HG03442 (cell line): ENCODE results near the gene SYNGR3.

Experiments
- ATAC-seq: cut with Tn5 transposase; IDR thresholded peaks from one replicate; pipeline ENCODE4 v1.9.1; 2021; ENCODE audit warnings: mild to moderate bottlenecking, moderate library complexity; ENCODE audit not compliant: unreplicated experiment

The SYNGR3 gene

DNA sequence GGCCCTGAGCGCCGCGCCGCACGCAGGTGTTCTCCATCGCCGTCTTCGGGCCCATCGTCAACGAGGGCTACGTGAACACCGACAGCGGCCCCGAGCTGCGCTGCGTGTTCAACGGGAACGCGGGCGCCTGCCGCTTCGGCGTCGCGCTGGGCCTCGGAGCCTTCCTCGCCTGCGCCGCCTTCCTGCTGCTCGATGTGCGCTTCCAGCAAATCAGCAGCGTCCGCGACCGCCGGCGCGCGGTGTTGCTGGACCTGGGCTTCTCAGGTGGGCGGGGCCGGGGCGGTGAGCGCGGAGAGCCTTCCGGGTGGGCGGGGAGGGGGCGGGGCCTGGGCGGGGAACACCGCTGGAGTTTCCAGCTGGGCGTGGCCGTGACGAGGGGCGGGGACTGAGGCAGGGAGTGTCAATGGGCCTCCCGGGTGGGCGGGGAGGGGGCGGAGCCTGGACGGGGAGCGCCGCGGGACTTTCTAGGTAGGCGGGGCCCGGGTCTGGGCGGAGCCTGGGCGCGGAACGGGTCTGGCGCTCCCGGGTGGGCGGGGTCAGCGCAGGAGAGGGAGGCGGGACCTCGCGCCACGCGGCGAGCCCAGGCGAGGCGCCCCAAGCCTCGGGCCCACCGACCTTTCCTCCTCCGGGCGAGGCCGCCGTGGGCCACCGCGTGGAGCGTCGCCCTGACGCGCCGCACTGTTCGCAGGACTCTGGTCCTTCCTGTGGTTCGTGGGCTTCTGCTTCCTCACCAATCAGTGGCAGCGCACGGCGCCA lies 2.4 kb downstream of the SYNGR3 start:
- peak; percentile 43 for ATAC-seq

DNA sequence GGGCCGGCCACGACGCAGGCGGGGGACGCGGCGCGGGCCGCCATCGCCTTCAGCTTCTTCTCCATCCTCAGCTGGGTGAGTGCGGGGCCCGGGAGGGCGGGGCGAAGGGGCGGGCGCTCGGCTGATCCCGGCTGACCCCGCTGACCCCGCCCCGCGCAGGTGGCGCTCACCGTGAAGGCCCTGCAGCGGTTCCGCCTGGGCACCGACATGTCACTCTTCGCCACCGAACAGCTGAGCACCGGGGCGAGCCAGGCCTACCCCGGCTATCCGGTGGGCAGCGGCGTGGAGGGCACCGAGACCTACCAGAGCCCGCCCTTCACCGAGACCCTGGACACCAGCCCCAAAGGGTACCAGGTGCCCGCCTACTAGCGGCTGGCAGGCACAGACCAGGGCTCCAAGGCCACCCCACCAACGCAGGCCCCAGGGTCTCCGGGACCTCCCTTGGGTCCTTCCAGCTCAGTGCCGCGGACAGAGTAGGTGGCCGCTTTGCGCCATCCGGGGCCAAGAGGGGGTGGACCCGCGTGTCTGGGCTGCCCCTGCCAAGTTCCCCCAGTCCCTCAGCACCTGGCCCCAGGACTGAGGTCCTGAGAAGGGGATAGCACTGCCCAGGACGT lies 3.0 kb downstream of the SYNGR3 start:
- no peak for ATAC-seq

DNA sequence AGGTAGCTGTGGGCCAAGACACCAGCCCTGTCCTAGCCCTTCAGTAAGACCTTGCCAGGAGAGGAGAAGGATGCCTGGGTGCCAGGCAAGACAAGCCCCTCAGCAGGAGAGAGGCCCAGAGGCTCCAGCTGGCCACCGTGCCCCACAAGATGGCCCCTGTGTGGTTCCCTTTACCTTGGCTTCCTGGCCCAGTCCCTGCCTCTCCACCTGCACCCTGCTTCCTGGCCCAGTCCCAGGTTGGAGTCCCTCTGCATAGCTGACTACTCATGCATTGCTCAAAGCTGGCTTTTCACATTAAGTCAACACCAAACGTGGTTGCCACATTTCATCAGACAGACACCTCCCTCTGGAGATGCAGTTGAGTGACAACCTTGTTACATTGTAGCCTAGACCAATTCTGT lies 4.0 kb downstream of the SYNGR3 start:
- no peak for ATAC-seq

DNA sequence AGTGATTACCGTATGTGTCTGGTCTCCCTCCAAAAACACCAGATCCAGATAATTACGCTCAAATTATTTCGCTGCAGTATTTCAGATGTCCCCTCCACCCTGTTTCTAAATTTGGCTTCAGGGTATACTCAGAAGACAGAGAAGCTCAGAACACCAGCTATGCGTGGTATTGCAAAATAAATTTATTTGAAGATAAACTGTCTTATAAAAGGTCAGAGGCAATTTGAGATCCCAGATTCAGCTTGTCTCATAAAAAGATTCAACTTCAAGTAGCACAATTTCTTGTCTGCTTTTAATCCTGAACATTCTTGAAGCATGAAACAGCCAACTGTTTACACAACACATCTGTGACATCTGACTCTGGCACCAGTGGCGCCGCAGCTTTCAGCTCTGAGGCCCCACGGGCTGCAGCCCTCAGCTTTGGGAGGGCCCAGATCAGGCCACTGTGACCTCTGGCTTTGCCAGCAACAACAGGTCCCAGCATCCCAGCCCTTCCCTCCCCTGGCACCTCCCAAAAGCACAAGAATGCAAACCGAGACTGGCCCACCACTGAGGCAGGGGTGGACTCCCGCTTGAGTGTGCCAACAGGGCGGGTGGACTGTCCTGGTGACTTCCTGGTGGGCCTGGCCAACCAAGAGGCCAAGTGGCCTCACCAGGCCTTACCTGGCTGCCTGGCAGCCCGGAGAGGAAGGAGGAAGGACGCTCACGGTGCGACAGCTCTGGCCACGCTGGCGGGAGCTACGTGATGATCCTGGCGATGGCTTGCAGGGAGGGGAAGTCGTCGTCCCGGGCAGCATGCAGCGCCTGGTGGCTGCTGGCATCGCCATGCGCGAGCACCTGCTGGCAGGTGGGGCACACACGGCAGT lies 8.0 kb downstream of the SYNGR3 start:
- no peak for ATAC-seq

DNA sequence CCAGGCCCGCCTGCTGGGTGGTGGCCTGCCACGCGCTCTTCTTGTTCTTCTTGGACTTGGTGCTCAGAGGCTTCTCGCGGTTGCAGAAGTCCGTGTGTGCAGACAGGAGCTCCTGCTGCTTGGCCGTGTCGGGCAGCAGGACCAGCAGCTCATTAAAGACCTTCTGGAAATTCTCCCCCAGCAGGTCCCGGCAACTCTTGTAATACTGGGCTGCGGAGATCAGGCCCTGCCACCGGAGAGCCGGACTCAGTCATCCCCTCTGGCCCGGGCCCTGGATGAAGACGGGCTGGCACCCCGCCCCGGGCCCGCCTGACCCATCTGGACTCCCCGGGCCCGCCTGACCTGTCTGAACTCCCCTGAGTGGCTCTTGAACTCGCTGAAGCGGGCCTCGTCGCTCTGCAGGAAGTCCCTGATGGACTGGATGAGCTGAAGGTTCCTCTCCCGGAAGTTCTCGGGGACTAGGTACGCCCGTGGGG lies 8.6 kb downstream of the SYNGR3 start:
- no peak for ATAC-seq

DNA sequence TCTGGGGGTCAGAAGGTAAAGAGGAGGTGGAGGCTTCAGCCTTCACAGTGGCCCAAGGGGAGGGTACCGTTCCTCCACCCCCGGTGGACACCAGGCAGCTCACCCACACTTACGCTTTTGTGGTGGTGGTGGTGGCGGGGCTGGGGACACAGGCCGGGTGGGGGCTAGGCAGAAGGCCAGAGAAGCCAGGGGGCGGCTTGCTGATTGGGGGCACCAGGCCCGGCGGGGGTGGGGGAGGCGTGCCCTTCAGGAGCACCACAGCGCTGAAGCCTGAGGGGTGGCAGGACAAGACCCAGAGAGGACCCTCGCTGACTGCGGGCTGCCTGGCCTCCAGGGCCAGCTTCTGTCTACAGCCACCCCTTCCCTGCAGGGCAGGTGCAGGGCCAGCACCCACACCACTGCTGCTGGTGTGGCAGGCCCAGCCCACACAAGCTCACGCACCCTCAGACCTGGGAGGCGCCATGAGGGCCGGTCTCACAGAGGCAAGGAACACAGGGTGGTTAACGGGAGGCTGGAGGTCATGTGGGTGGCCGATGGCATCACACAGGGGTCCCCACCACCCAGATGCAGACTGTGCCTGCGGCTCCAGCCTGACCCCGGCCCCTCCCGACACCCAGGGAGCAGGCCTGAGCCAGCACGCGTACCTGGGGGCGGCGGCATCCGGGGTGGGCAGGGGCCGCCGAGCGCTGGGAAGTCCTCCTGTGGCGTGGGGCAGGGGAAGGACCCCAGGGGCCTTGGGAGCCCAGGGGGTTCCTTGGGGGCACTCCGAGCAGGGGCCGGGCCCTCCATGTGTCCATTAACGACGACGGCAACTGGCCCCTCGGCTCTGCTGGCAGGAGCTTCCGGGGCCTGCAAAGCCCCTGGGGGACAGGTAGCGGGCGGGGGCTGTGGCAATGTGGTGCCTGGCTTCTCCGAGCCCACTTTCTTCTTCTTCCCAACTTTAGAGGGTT lies 9.4 kb downstream of the SYNGR3 start:
- ATAC-seq, result no peak

DNA sequence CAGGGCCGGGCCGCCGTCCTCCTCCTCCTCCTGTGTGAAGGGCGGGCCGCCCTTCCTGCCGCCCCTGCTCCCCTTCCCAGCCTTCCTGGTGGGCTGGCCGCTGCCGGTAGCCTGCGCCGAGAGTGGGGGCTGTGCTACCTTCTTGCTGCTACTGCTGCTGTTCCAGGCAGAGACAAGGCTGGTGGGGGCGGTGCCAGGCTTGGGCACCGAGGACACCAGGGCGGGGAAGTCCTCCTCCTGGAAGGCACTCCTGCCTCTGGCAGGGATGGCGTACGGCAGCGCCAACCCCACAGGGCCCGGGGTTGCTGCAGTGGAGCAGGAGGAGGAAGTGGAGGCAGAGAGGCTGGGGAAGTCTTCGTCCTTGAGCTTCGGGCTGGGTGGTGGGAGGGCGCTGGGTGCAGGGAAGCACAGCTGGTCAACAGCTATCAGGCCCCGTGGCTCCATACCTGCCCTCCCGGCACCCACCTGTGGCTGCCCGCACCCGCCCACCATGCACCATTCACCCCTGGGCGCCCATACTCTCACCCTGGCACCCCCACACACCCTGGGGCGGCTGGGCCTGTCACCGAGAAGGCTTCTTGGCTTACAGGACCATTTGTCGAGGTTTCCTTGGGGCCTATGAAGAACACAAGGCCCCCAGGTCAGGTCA lies 10.2 kb downstream of the SYNGR3 start:
- ATAC-seq, result no peak

DNA sequence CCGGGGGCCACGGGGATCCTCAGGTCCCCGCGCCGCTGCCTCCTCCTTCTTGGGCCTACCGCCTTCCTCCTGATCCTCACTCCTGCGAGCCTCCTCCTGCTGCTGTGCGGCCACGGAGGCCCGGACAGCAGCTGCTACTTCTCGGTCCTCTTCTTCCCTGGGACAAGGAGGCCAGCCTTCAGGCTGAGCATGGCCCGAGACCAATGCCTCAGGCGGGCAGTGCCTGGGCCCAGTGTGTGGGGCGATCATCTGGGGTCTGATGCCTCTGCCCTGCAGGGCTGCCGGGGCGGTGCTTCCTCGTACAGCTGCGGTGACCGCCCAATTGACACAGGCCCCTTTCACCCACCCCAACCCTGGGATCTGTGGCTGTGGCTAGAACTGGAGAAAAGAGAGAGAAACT lies 11.3 kb downstream of the SYNGR3 start:
- ATAC-seq, result no peak

DNA sequence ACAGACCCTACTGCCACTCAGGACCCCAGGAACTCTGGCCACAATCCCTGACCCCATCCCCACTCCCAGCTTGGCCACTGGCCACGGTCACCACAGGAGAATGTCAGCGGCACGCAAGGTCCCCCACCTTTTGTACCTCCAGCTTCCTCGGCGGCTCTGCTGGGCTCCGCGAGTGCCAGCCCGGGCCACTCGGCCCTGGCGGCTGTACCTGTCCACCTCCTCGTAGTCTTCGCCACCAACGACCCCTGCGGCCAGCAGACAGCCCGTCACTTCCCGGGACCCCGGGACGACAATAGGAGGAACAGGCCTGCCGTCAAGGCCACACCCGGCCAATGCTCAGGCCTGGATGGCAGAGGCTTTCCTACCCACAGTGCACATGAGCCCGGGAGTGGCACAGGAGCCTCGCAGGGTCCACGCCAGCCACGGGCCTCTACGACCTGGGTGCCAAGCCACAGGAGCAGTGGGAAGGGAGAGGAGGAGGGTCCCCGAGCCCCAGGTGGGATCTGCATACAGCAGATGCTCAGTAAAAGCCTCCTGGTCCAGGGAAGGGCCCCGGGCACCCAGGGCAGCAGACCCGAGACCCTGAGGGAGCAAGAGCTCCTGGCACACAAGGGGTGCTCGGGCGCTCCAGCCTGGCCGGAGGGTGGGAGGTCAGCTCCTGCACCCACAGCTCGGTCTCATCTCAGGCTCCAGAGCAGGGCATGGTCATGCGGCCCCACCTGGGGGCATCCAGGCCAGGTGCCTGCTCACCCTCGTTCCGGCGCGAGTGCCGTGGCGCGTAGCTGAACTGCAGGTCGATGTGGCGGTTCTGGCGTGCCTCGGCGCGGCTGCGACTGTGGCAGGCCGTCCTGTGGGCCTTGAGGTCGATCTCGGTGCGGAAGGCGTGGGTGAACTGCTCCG lies 11.9 kb downstream of the SYNGR3 start:
- ATAC-seq, result no peak

DNA sequence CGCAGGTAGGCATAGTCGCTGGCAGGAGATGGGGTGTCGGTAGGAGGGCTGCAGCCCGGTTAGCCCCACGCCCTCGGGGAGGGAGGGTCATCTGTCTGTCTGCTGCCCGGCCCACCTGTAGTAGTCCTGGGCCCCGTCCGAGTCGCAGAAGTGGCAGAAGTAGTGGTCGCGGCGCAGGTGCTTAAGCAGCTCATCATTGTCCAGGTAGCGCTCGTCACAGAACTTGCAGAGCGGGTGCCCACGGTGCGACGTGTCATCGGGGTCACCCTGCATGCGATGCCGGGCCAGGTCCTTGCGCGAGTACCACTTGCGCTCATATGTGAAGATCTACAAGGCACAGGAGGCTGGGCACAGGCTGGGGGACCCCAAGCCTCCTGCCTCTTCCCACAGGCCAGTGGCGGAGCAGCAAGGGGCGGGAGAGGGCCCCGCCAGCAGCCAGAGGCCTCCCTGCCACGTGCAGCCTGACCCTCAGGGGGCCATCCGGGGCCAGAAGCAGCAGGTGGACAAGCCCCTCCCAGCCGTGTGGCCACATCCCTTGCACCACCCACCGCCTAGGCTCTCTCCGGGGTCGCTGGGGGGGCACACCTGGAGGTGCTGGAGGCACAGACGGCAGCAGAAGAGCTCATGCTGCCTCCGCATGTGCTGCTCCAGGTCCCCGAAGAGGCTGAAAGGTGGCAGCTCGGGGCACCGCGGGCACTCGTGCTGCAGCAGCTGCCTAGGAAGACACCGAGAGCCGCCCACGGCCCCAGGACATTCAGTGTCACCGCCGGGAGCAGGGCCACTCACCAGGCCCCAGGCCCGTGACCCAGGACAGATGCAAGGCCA lies 12.8 kb downstream of the SYNGR3 start:
- ATAC-seq, result no peak

DNA sequence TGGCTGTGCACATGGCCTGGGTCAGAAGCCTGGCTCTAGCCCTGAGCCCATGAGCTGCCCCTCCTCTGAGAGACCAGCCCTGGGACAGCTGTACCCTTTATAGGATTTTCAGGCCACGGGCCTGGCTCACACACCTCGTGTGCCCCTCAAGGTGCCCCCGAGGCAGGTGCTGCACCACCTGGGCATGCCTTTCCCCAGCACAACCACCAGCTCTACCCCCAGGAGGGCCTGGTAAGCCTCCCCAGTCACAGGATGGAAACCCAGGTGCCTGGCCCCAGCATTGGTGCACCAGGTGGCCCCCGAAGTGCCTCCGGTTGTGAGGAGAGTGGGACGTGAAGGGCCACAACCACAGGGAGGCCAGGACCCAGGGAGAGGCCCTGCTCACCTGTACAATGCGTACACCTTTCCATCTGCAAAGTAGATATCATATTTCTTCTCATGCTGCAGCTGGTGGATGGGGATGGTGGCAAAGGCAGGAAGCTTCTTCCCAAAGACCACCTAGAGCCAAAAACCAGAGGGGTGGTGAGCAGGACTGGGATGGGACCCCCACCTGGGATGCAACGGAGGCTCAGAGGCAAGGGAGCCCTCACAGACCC lies 13.6 kb downstream of the SYNGR3 start:
- ATAC-seq, result no peak

DNA sequence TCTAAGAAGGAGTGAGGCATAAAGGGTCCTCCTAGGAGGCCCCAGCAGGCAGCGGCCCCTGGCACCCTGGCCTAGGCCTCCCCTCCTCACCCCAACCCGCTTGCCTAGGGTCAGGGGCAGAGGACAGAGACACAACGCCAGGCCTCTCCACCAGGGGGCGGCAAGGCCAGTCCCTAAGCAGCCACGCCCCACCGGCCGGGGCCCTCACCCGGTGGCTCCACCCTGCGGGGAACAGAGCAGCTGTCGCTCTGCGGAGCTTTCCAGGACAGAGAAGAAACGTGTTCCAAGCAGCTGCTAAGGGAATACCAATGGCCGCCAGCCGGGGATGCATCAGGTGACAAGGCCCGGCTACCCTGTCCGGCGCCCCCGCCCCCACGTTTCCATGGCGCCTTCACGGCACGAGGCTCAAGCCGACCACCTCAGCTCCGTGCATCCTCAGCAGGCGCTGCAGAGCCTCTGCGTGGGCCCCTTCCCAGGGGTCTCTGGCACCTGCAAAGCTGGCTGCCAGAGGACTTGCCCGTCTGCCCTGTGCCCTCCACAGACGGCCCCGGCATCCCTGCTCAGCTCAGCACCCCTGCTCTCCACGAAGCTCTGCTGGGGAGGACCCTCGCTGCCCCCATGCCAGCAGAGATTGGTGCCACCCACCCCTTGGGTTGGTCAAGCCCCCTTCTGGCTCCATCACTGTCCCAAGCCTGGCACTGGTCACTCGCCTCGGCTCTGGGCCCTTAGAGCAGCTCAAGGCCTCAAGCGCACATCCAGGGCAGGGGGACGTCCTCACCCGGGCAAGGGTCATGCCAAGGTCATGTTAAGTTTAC lies 14.3 kb downstream of the SYNGR3 start:
- peak; percentile 70 for ATAC-seq

DNA sequence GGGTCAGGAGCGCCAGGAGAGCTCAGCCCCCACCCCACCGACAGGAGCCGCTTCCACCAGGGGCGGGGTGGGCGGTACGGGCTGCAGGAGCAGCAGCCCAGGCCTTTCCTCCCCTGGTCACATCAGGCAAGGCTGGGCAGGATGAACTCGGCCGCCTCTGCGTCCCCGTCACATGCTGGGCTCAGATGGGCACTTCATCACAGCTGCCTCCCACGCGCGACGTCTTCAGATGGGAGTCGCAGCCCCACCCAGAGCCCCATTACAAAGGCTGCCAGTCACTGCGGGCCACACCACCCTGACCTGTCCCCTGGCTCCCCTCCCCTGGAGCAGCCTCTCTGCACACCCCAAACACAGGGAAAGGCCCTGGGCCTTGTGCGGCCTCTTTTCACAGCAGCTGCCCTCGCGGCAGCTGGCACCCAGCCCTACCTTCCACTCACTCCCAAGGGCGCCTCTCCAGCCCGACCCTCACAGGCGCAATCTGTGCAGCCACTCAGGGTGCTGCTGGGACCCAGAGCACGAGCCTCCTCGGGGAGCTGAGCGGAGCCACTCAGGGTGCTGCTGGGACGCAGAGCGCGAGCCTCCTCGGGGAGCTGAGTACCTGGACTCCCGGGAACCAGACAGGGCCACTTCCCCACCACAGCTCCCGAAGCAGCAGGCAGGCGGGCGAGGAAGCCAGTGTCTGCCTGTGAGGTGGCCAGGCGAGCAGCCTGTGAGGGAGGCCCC lies 15.2 kb downstream of the SYNGR3 start:
- ATAC-seq, result no peak

DNA sequence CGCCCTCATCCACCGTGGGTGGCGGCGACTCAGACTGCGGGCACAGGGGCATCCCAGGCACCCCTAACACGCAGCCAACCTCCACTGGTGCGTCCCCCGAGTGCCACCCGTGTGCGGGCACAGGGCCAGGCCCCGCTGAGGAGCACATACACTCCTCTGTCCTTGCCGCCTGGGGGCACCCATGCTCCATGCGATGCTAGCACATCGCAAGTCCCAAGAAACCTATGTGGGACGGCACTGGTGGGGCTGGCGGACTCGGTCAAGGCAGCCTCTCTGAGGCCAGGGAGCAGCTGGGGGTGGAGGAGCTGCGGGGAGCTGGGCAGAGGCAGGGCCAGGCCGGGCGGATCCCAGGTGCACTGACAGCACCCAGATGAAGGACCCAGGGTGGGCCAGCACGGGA lies 15.9 kb downstream of the SYNGR3 start:
- ATAC-seq, result no peak

DNA sequence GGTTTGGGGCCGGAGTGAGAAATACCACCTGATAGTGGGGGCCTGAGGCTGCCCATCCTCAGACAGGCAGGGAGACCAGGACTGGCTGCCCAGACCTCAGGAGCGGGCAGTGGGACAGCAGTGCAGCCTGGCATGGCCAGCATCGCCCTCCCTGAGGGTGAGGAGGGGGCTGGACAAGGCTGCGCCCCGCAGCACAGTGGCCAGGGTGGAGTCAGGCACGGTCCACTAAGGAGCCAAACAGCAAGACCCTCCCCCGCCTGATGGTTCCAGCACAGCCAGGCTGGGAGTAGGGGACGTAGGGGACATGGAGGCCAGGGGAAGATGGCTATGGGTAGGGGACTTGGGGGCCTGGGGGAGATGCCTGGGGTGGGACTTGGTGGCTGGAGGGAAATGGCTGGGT lies 16.5 kb downstream of the SYNGR3 start:
- no peak for ATAC-seq

DNA sequence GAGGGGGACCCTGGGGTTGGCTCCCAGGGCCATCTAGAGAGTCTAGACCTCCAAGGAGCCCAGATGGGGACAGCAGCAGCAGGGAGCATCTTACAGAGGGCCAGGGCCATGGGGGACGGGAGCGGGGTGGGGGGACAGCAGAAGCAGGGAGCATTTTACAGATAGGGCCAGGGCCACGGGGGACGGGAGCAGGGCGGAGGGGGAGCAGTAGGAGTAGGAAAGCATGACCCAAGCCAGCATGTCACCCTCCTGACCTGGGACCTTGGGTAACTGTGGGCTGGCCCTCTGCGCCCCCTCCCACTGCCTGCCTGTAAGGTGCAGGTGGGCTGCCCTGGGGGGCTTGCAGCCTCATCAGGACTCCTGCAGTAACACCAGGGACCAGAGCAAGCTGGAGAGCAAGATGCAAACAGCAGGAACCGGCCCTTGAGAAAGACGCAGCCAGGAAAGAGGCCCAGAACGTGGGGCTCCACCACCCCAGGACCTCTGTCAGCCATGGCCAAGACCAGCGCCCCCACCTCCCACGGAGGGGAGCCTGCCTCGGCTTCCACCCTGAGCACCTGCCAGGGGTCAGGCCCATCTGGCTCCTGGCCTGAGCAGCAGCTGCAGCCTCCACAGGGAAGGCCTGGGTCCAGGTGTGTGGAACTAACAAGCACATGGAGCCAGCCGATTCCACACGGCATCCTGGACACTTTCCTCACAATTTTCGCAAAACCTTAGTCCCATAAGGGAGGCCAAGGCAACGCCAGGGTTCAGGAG lies 17.5 kb downstream of the SYNGR3 start:
- no peak for ATAC-seq
